GM23338 (cell line): ENCODE measurements around the gene CNST.

Source experiments
- CTCF ChIP-seq, 2 experiments: fragments of 200-600 bp in 1 of 2; sonication (generic) in 1 of 2; conservative IDR thresholded peaks; 2 replicates each; pipeline versions ENCODE4 v1.5.1 to v1.6.1; 2016 to 2017; ENCODE audit warnings: antibody characterized with exemption in 2 of 2, low read depth in 2 of 2, mild to moderate bottlenecking in 2 of 2, moderate library complexity in 1 of 2
- EZH2 ChIP-seq: fragments of 200-600 bp; sonication (generic); IDR thresholded peaks from one replicate; pipeline ENCODE4 v1.8.0; 2017; ENCODE audit warnings: antibody characterized with exemption, mild to moderate bottlenecking, low read depth; ENCODE audit not compliant: unreplicated experiment
- NANOG ChIP-seq: IDR thresholded peaks from 2 replicates; pipeline ENCODE4 v1.6.1; 2016; ENCODE audit warnings: antibody characterized with exemption, borderline replicate concordance
- POLR2AphosphoS5 ChIP-seq: IDR thresholded peaks from 2 replicates; pipeline ENCODE4 v1.6.1; 2016; ENCODE audit warnings: antibody characterized with exemption, low read depth
- REST ChIP-seq: IDR thresholded peaks from one replicate; pipeline ENCODE4 v1.6.1; 2018; ENCODE audit warnings: antibody characterized with exemption; ENCODE audit not compliant: unreplicated experiment
- ZNF331 ChIP-seq: fragments of 250-450 bp; sonication (Bioruptor Pico); IDR thresholded peaks from 2 replicates; pipeline ENCODE4 v1.5.0; 2020; ENCODE audit warnings: low read depth, mild to moderate bottlenecking, moderate library complexity

GRCh38 chr1:246669659-246670058 is 103.4 kb downstream of the CNST start:
- no peak for TF ChIP-seq EZH2
- TF ChIP-seq CTCF (conservative IDR thresholded peaks at IDR 0.05; ENCODE audit: low read depth in 2 of 2), result no peak
- no peak for TF ChIP-seq POLR2AphosphoS5
- no peak for TF ChIP-seq ZNF331 (CRISPR knock-in tag)
- TF ChIP-seq NANOG, result no peak
- TF ChIP-seq REST, result no peak
